IPS-15b (cell line): ENCODE measurements around the gene AMOTL2.

Source experiments
- H3K27me3 ChIP-seq: one replicate; pipeline ENCODE4 v1.6.1; 2013; ENCODE audit warnings: low read length; ENCODE audit not compliant: control insufficient read depth, insufficient read depth
- H3K36me3 ChIP-seq: one replicate; pipeline ENCODE4 v1.6.1; 2013; ENCODE audit warnings: low read length; ENCODE audit not compliant: control insufficient read depth, insufficient read depth
- H3K4me1 ChIP-seq: one replicate; pipeline ENCODE4 v1.6.1; 2013; ENCODE audit warnings: mild to moderate bottlenecking, low read length; ENCODE audit not compliant: control insufficient read depth, insufficient read depth
- H3K4me3 ChIP-seq: one replicate; pipeline ENCODE4 v1.5.1; 2013; ENCODE audit warnings: low read depth, low read length
- H3K9ac ChIP-seq: one replicate; pipeline ENCODE4 v1.6.1; 2013; ENCODE audit warnings: low read depth, mild to moderate bottlenecking, low read length
- H3K9me3 ChIP-seq: one replicate; pipeline ENCODE4 v1.6.1; 2013; ENCODE audit warnings: mild to moderate bottlenecking, low read length; ENCODE audit not compliant: control insufficient read depth, insufficient read depth

AMOTL2 gene

GRCh38 chr3:134374105-134374790 lies at the start of gene AMOTL2:
TSS of gene AMOTL2 (minus strand) at chr3:134374447. CDS start at chr3:134371433, 3,014 bp downstream.
- H3K27me3 ChIP-seq: peaks cover 49% of the 10 kb centered on the region
- H3K4me1 ChIP-seq: peaks cover 28% of the 10 kb centered on the region
- peak within 1 kb of the TSS; percentile 90 for H3K9ac ChIP-seq
- H3K9me3 ChIP-seq: no peaks in the 10 kb centered on the region
- peak within 1 kb of the TSS; percentile 88 for H3K4me3 ChIP-seq
- peaks cover 17% of the 10 kb centered on the region for H3K36me3 ChIP-seq

DNA sequence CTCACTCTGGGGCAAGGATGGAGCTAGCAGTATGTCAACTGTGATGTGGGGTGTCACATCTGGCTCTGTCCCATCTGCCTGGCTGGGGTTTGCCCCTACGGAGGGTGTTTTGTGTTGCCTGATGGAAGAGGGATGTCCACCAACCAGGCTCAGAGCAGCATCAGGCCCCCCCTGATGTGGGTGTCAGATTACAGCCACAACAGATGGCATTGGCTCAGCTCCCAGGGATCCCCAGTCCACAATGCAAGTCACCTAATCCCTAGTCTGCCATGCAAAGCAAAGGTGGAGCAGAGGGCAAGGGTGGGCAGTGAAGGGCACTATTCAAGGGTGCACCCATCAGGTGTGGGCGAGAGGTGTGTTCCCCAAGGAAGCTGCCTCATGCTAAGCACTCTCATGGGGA lies 48.9 kb upstream of the AMOTL2 start:
- H3K4me3 ChIP-seq: no peak overlapping the region
- no peaks in the 10 kb centered on the region for H3K36me3 ChIP-seq
- no peaks in the 10 kb centered on the region for H3K9me3 ChIP-seq
- H3K27me3 ChIP-seq: peaks cover 4% of the 10 kb centered on the region
- peaks cover 9% of the 10 kb centered on the region for H3K4me1 ChIP-seq
- no peak overlapping the region for H3K9ac ChIP-seq

- H3K4me1 ChIP-seq: peaks cover 9% of the 10 kb centered on the region
- H3K4me3 ChIP-seq: no peak overlapping the region
- no peak overlapping the region for H3K9ac ChIP-seq
- peaks cover 4% of the 10 kb centered on the region for H3K27me3 ChIP-seq
- no peaks in the 10 kb centered on the region for H3K9me3 ChIP-seq
- no peaks in the 10 kb centered on the region for H3K36me3 ChIP-seq
Measured at GRCh38 chr3:134419960-134420321, 45.7 kb upstream of the AMOTL2 start.

DNA sequence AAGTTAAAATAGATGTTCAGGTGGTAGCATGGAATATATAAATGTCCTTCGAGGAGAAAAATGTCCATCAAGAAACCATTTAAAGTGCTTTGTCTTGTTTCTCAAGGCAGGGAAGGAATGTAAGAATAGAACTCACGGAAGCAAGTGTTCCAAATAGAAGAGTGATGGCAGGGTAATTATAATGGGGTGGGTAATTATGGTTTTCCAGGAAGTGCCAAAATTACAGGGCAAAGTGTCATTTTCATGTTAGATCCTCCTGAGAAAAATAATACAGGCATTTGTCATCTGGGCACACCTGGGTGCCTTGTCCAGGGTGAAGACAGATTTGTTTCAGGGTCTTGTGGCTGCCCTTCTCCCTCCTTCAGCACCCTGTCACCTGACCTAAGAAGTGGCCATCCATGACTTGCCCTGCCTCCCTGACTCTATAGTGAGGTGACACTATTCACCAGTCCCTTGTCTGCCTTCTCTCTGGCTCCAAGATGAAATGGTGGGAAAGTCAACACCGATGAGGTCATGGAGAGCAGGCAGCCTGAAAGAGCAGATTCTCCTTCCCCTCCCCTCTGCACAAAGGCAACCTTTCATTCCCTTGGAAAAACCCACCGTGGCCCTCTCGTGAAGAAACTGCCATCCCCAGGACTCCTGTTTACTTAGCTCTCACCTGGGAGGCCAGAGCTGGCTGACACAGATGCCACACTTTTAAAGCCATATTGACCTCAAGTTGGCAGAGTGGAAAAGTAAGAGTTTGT lies 45.1 kb upstream of the AMOTL2 start:
- H3K9ac ChIP-seq: no peak overlapping the region
- no peaks in the 10 kb centered on the region for H3K9me3 ChIP-seq
- peaks cover 9% of the 10 kb centered on the region for H3K4me1 ChIP-seq
- no peak overlapping the region for H3K4me3 ChIP-seq
- H3K36me3 ChIP-seq: no peaks in the 10 kb centered on the region
- H3K27me3 ChIP-seq: peaks cover 4% of the 10 kb centered on the region

DNA sequence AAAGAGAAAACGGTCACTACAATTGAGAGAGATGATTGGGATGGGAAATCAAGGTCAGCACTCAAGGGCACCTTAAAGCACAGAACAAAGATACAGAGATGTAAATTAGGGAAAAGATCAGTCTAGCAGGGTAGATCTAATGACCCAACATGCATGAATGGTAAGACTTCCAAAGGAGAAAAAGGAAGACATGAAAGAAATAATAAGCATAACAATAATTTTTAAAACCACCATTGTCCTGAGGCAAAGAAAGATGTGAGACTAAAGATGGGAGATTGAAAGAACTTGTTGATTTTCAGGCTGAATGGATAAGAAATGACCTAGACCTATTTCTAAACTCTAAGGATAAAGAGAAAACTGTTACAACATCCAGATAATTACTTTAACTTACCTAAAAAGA lies 34.8 kb upstream of the AMOTL2 start:
- Histone ChIP-seq H3K36me3 (no peaks in the 10 kb centered on the region), H3K4me1 (peaks cover 23% of the 10 kb centered on the region), H3K9ac (no peak overlapping the region), H3K4me3 (no peak overlapping the region), H3K9me3 (no peaks in the 10 kb centered on the region), H3K27me3 (peaks cover 54% of the 10 kb centered on the region)

DNA sequence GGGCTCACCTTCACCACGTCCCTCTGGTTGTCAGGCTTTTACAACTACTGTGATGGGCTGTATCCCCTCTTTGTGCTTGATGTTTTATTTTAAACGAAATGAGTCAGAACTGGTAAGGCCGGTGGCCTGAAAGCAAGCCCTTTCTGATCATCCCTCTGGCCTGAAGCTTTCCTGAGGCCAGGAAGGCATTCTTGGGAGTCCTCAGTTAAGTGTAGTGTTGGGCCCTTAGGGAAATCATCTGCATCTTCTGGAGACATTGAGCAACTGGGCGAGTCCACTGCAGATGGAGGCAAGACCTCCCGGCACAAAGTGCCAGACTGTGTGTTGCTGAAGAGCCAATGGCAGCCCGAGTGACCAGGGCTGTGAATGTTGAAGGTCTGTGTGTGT lies 33.0 kb upstream of the AMOTL2 start:
- peaks cover 65% of the 10 kb centered on the region for H3K27me3 ChIP-seq
- H3K9ac ChIP-seq: no peak overlapping the region
- peak overlapping the region; percentile 57 for H3K4me3 ChIP-seq
- H3K9me3 ChIP-seq: peaks cover 5% of the 10 kb centered on the region
- H3K36me3 ChIP-seq: no peaks in the 10 kb centered on the region
- H3K4me1 ChIP-seq: peaks cover 23% of the 10 kb centered on the region

DNA sequence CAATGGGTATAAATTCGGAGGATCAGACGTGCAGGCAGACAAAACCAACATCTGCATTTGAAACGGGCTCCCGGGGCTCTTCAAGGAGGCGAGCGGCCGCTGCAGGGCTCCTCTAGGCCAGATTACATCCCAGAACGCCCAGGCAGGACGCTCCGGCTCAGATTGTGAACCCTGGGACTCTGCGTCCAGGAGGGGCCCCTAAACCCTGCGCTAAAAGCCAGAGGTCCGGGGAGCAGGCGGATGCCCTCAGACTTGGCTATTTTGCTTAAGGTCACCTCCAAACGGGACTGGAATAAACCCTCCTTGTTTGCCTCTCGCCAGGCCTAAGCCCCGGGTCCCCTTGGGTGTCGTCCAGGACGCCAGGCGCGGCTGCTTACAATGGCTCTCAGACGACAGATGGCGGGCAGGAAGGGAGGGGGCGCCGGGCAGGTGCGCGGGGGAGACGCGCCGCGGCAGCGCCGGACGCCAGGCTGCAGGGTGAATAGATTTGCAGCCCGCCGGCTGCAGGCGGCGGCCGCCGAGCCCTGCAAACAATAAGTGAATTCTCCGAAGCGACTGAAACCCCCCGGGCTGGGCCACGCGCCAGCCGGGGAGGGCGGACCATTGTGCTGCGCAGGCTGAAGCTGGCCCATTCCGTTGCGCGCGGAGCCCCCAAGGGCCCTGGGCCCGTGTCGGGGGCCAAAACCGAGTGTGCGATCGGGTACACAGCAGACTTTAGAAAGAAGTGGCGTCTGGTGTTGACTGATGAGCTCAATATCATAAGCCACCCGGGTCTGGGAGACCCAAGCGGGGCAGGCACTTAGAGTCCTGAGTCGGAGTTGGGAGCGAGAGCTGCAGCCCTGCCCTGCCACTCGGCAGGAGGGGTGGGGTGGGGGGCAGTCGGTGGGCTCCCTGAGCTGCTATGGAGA lies 32.3 kb upstream of the AMOTL2 start:
- Histone ChIP-seq H3K4me3 (peak overlapping the region; percentile 57), H3K9me3 (peaks cover 8% of the 10 kb centered on the region), H3K27me3 (peaks cover 65% of the 10 kb centered on the region), H3K36me3 (no peaks in the 10 kb centered on the region), H3K9ac (no peak overlapping the region), H3K4me1 (peaks cover 23% of the 10 kb centered on the region)

- Histone ChIP-seq H3K4me1 (peaks cover 23% of the 10 kb centered on the region), H3K36me3 (no peaks in the 10 kb centered on the region), H3K9me3 (peaks cover 8% of the 10 kb centered on the region), H3K27me3 (peaks cover 55% of the 10 kb centered on the region), H3K9ac (no peak overlapping the region), H3K4me3 (peak overlapping the region; percentile 8)
Measured at GRCh38 chr3:134404366-134404885, 30.2 kb upstream of the AMOTL2 start.

DNA sequence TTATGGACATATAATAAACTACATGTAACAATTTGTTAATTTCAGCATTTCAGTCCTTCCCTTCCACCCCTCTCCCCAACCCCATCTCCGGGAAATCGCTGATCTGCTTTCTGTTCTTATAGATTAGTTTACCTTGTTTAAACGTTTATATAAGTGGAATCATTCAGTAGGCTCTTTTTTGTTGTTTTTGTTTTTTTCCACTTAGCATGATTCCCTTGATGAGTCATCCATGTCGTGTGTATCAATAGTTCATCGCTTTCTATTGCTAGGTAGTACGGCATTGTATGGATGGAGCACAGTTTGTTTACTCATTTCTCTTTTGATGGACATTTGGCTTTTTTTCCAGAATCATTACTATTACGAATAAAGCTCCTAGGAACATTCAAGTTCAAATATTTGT lies 23.5 kb upstream of the AMOTL2 start:
- Histone ChIP-seq H3K9me3 (peaks cover 7% of the 10 kb centered on the region), H3K9ac (no peak overlapping the region), H3K4me1 (no peaks in the 10 kb centered on the region), H3K4me3 (no peak overlapping the region), H3K27me3 (peaks cover 12% of the 10 kb centered on the region), H3K36me3 (no peaks in the 10 kb centered on the region)

GRCh38 chr3:134395103-134395502 lies 20.9 kb upstream of the AMOTL2 start:
- H3K4me3 ChIP-seq: no peak overlapping the region
- H3K36me3 ChIP-seq: no peaks in the 10 kb centered on the region
- no peak overlapping the region for H3K9ac ChIP-seq
- no peaks in the 10 kb centered on the region for H3K9me3 ChIP-seq
- H3K27me3 ChIP-seq: peaks cover 12% of the 10 kb centered on the region
- H3K4me1 ChIP-seq: no peaks in the 10 kb centered on the region

DNA sequence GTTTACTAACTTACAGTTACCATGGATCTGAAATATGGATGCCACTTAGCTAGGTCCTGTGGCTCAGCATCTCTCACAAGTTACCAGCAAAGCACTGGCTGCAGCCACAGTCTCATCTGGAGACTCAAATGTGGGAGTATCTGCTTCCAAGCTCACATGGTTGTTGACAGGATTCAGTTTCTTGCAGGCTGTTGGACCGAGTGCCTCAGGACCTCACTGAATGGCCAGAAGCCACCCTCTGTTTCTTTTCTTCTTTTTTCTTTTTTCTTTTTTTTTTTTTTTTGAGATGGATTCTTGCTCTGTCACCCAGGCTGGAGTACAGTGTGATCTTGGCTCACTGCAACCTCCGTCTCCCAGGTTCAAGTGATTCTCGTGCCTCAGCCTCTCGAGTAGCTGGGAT lies 20.1 kb upstream of the AMOTL2 start:
- no peak overlapping the region for H3K9ac ChIP-seq
- H3K4me3 ChIP-seq: no peak overlapping the region
- H3K36me3 ChIP-seq: no peaks in the 10 kb centered on the region
- peaks cover 12% of the 10 kb centered on the region for H3K27me3 ChIP-seq
- H3K4me1 ChIP-seq: no peaks in the 10 kb centered on the region
- no peaks in the 10 kb centered on the region for H3K9me3 ChIP-seq
